ENCODE data around the gene NT5C1B. TPM values are rescaled to one million over a fixed set of nuclear protein-coding genes. Genes with fewer than 3 reads are reported as not detected.

The NT5C1B gene
- total RNA-seq, 1 experiment from 2014 or later: not detected

DNA sequence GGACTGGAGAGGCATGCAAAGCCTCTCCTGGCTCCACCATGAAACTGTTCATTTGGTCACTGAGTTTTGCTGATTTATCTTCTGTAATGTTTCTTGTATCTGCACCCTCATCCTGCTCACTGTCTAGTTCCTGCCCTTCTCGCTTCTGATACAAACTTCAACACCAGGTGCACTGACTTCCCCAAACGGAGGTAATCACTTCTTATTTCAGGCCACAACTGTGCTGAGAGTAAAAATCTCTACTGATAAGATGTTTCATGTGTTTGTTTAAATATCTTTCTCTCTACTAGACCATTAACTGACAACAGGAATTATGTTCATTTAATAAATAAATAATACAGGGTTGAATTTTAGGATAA, 10.9 kb upstream of the NT5C1B start:
- DNase-seq (ENCODE audit: extremely low read depth, low read depth): no peak

- no peak for DNase-seq (ENCODE audit: extremely low read depth, low read depth)
Observed at GRCh38 chr2:18599509-18600254, 10.3 kb upstream of the NT5C1B start.

- DNase-seq (ENCODE audit: extremely low read depth, low read depth): no peak
Observed at GRCh38 chr2:18598848-18599484, 9.6 kb upstream of the NT5C1B start.

- no peak for DNase-seq (ENCODE audit: extremely low read depth, low read depth)
Observed at GRCh38 chr2:18597618-18598017, 8.2 kb upstream of the NT5C1B start.

- DNase-seq (ENCODE audit: extremely low read depth, low read depth): no peak
Observed at GRCh38 chr2:18596993-18597392, 7.6 kb upstream of the NT5C1B start.

- no peak for DNase-seq (ENCODE audit: extremely low read depth, low read depth)
Observed at GRCh38 chr2:18593496-18593895, 4.1 kb upstream of the NT5C1B start.

GRCh38 chr2:18592372-18592771, 3.0 kb upstream of the NT5C1B start:
- no peak for DNase-seq (ENCODE audit: extremely low read depth, low read depth)

DNA sequence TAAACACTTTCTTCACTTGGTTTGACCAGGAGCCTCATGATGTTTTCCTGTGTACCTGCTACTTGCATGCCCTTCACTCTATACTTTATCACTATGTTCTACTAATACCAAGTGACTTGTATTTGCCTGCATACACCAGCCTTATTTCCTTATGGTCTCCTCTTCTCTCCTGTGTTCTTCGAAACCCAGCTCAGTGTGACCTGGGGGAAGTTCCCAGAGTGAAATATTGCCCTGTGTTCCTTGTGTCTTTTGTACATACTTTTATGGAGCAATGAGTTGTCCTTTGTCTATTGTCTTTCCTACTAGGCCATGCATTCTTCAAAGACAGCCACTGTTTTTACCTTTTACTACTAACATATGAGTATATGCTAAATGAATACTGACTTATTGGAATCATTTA, 567 bp downstream of the NT5C1B start:
- no peak for DNase-seq (ENCODE audit: extremely low read depth, low read depth)

DNA sequence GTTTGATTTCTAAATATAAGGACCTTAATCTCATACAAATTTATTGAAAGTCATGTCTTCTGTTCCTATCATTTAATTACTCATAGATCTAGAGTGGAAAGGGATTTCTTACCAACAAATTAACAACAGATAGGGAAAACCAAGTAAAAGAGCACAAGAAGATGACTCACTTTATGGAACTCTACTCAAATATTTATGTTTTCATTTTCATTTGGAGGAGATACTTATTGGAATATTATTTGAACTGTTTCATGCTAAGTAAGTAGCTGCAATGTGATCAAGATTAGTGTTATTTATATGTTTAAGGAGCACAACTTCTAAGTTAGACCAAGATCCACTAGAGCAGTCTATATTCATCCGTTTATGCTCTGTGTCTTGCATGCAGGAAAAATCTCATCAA, 1.3 kb downstream of the NT5C1B start:
- DNase-seq (ENCODE audit: extremely low read depth, low read depth): no peak

- DNase-seq (ENCODE audit: extremely low read depth, low read depth): no peak
Observed at GRCh38 chr2:18585526-18585925, 3.8 kb downstream of the NT5C1B start.

DNA sequence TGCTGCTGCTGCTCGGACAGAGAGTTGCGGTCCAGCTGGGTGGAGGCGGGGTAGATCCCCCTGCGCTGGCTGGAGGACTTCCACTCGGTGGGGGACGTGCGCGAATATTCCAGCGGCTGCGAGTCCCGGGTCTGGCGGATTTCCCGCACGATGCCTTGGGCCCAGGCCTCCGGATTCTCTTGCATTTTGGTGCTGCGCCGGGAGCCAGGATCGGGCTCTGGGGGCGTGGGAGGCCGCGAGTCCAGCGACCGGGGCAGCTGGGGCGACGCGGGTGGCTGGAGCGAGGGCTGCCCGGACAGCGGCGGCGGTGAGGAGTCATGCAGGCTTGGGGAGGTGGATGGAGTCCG, 4.8 kb downstream of the NT5C1B start:
- DNase-seq (ENCODE audit: extremely low read depth, low read depth): no peak

- DNase-seq (ENCODE audit: extremely low read depth, low read depth): no peak
Observed at GRCh38 chr2:18583905-18584607, 5.3 kb downstream of the NT5C1B start.

DNA sequence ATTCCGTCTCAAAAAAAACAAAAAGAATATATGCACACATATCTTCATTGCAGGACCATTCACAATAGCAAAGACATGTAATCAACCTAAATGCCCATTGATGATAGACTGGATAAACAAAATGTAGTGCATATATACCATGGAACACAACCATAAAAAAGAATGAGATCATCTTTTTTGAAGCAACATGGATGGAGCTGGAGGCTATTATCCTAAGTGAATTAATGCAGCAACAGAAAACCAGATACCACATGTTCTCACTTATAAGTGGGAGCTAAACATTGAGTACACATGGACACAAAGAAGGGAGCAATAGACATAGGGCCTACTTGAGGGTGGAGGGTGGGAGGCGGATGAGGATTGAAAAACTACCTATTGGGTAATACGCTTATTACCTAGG, 8.8 kb downstream of the NT5C1B start:
- no peak for DNase-seq (ENCODE audit: extremely low read depth, low read depth)

DNA sequence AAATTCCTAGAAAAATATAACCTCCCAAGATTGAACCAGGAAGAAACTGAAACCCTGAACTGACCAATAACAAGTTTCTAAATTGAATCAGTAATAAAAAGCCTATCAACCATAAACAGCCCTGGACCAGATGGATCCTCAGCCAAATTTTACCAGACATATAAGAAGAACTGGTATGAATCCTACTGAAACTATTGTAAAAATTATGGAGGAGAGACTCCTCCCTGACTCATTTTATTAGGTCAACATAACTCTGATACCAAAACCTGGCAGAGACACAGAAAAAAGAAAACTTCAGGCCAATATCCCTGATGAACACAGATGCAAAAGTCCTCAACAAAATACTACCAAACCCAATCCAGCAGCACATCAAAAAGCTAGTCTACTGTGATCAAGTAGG, 11.3 kb downstream of the NT5C1B start:
- no peak for DNase-seq (ENCODE audit: extremely low read depth, low read depth)

DNA sequence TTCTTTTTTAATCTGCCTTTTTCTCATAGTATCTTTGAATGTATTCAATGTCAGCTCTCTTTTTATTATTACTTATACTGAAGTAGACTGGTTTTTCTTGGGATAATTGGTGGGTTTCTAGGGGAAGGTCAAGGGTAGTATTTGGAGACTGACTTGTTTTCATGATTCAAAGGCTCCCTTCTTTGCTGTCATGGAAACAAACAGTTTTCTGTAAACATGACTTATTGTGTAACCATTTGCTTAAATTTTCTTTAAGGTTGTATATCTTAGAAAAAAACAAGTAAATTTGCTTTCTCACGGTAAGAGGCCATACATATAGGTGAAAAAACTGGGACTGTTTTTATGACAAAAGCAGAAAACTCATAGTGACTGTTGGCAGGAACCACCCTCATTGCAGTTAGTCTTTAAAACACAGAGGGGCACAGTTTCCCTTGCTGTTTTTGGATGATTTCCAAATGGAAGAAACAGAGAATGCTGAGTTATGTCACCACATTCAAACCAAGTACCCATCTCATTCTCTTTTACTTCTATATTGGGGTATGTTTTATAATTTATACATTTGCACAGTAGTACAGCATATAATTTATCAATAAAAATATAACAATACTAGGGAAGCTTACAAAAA, 23.1 kb downstream of the NT5C1B start:
- no peak for DNase-seq (ENCODE audit: extremely low read depth, low read depth)

GRCh38 chr2:18560797-18561085, 28.6 kb downstream of the NT5C1B start:
- DNase-seq (ENCODE audit: extremely low read depth, low read depth): no peak

DNA sequence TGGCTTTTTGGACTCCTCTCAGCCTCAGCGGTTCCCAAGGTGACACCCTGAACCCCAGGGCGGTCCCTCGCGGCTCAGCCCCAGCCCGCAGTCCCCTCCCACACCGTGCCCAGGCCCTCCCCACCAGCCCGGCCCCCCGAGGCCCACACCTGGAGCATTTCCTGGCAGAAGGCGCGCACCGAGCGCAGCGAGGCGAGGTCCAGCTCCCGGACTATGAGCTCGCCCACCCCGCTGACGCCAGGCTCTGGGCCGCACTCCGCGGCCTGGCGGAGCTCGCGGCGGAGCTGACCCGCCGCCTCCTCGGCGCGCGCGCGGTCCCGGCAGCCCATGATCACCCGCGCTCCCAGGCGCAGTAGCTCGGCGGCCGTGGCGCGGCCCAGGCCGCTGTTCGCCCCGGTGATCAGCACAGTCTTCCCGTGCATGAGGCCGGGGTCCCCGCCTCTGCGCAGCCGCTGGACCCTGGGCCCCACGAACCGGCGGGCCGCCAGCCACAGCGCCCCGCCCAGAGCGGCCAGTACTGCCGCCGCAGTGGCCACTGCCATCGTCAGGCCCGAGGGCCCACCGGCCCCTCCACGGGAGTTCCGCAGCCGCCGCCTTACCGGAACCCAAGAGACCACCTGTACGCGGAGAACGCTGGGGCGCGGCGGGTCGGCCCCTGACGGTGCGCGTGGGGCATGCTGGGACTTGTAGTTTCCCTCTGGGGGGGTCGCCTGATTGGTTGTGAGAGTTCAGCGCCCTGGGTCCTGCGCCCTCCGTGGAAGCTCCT, 29.2 kb downstream of the NT5C1B start, which contains the start of gene RDH14:
Gene RDH14, minus strand, starts transcription at position 623 of the 766 bp plus-strand sequence. Its CDS starts 81 bp downstream, at position 542.
- peak; percentile 90 for DNase-seq (ENCODE audit: extremely low read depth, low read depth)

GRCh38 chr2:18559531-18560030, 29.8 kb downstream of the NT5C1B start:
- no peak for DNase-seq (ENCODE audit: extremely low read depth, low read depth)

GRCh38 chr2:18558458-18558857, 30.9 kb downstream of the NT5C1B start:
- no peak for DNase-seq (ENCODE audit: extremely low read depth, low read depth)

GRCh38 chr2:18557121-18557520, 32.2 kb downstream of the NT5C1B start:
- DNase-seq (ENCODE audit: extremely low read depth, low read depth): no peak

Measured in NCI-H460 (cell line).